Measurements from ENCODE around the gene AADACL2. TPM values are rescaled to one million over a fixed set of nuclear protein-coding genes. Genes with fewer than 3 reads are reported as not detected.
"Not testable (repeated sequence)": the region's sequence is repeated elsewhere in the genome, so short reads cannot be mapped to it uniquely, and the experiment has no call there.

The AADACL2 gene
- total RNA-seq, 1 donor from 2014 or later, result not detected

DNA sequence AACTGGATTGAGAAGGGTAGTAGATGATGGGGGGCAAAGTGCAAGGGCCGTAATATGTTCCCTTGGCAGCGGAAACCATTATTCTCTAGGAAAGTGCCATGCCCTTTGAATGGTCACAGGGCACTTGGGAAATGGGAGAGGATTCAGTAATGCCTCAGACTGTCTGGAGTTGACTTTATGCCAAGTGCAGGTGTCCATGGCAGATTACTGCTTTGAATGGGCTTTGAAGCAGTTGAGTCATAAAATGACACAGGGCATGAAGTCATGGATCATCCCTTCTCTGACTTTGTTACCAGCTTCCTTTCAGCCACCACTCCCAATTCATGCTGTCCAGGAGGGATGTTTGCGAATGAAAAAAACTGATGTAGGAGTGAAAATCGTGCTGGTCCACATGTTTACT, 20.1 kb downstream of the AADACL2 start:
- H3K27me3 Mint-ChIP-seq (ENCODE audit: unreplicated experiment), result no peaks in the 10 kb centered on the region
- H3K36me3 Mint-ChIP-seq (ENCODE audit: unreplicated experiment), result no peaks in the 10 kb centered on the region
- no peak overlapping the region for H3K4me3 Mint-ChIP-seq (ENCODE audit: unreplicated experiment)
- no peak overlapping the region for H3K27ac Mint-ChIP-seq (ENCODE audit: unreplicated experiment)
- DNase-seq, result no peak
- no peaks in the 10 kb centered on the region for H3K9me3 Mint-ChIP-seq (ENCODE audit: unreplicated experiment)
- no peaks in the 10 kb centered on the region for H3K4me1 Mint-ChIP-seq (ENCODE audit: low read depth, unreplicated experiment)
- TF ChIP-seq, protein P1, sequence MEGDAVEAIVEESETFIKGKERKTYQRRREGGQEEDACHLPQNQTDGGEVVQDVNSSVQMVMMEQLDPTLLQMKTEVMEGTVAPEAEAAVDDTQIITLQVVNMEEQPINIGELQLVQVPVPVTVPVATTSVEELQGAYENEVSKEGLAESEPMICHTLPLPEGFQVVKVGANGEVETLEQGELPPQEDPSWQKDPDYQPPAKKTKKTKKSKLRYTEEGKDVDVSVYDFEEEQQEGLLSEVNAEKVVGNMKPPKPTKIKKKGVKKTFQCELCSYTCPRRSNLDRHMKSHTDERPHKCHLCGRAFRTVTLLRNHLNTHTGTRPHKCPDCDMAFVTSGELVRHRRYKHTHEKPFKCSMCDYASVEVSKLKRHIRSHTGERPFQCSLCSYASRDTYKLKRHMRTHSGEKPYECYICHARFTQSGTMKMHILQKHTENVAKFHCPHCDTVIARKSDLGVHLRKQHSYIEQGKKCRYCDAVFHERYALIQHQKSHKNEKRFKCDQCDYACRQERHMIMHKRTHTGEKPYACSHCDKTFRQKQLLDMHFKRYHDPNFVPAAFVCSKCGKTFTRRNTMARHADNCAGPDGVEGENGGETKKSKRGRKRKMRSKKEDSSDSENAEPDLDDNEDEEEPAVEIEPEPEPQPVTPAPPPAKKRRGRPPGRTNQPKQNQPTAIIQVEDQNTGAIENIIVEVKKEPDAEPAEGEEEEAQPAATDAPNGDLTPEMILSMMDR (IDR thresholded peaks at IDR 0.05; ENCODE audit: partially characterized antibody, unreplicated experiment), result no peak

DNA sequence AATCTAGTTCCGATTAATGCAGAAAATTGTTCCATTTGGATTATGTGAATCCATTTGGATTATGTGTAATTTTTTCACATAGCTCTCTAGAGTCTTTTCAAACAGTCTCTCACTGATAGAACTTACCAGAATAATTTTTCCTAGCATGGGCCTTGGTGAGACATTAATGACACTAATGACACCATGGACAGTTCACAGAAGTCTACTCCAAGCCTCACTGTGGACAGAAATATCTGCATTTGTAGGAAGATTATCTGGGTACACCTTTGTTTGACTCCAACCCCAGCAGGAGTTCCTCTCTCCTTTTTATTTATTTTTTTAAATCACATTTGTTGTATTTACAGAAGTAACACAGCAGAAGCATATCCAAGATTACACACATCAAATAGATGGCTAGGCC, 27.9 kb downstream of the AADACL2 start:
- no peaks in the 10 kb centered on the region for H3K36me3 Mint-ChIP-seq (ENCODE audit: unreplicated experiment)
- H3K4me3 Mint-ChIP-seq (ENCODE audit: unreplicated experiment), result no peak overlapping the region
- H3K4me1 Mint-ChIP-seq (ENCODE audit: low read depth, unreplicated experiment), result no peaks in the 10 kb centered on the region
- DNase-seq, result no peak
- no peaks in the 10 kb centered on the region for H3K9me3 Mint-ChIP-seq (ENCODE audit: unreplicated experiment)
- H3K27ac Mint-ChIP-seq (ENCODE audit: unreplicated experiment), result no peak overlapping the region
- TF ChIP-seq, protein P1 (IDR thresholded peaks at IDR 0.05; ENCODE audit: partially characterized antibody, unreplicated experiment), result no peak
- H3K27me3 Mint-ChIP-seq (ENCODE audit: unreplicated experiment), result no peaks in the 10 kb centered on the region

DNA sequence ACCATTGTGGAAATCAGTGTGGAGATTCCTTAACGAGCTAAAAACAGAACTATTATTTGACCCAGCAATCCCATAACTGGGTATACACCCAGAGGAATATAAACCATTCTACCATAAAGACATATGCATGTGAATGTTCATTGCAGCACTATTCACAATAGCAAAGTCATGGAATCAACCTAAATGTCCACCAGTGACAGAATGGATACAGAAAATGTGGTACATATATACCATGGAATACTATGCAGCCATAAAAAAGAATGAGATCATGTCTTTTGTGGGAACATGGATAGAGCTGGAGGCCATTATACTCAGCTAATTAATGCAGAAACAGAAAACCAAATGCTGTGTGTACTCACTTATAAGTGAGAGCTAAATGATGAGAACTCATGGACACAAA, 31.0 kb downstream of the AADACL2 start:
- not testable (repeated sequence) for H3K4me1 Mint-ChIP-seq (ENCODE audit: low read depth, unreplicated experiment); H3K4me3 Mint-ChIP-seq (ENCODE audit: unreplicated experiment); H3K36me3 Mint-ChIP-seq (ENCODE audit: unreplicated experiment); H3K27me3 Mint-ChIP-seq (ENCODE audit: unreplicated experiment); H3K9me3 Mint-ChIP-seq (ENCODE audit: unreplicated experiment); DNase-seq; H3K27ac Mint-ChIP-seq (ENCODE audit: unreplicated experiment)

DNA sequence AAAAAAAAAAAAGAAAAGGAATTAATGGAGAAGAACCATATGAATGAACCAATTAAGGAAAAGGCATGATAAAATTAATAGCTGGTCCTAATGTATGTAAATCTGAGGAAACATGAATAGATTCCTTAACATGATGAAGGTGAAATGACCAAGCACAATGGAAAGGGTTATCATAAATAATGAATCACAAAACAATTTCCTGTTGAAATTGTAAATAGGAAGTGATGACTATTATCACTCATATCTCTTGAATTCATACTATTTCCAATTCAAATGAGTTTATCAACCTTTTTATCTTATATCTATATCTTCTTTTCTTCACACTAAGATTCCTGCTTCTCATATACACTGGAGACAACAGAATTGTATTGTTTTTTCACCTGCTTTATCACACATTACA, 32.0 kb downstream of the AADACL2 start:
- TF ChIP-seq, protein P1 (IDR thresholded peaks at IDR 0.05; ENCODE audit: partially characterized antibody, unreplicated experiment), result no peak
- no peaks in the 10 kb centered on the region for H3K27me3 Mint-ChIP-seq (ENCODE audit: unreplicated experiment)

DNA sequence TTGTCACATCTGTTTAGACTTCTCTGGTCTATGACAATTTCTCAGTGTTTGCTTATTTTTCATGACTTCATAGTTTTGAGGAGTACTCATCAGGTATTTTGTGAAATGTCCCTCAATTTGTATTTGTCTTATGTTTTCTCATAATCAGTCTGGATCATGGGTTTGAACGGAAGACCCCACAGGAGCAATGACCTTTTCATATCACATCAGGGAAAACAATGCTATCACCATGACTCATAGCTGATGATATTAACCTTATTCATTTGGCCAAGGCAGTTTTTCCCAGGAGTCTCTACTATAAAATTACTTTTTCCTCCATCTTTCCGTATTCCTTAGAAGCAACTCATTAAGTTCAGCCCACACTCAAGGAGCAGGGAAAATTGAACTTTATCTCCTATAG, 32.7 kb downstream of the AADACL2 start:
- TF ChIP-seq, protein P1 (IDR thresholded peaks at IDR 0.05; ENCODE audit: partially characterized antibody, unreplicated experiment), result no peak
- Mint-ChIP-seq H3K36me3 (ENCODE audit: unreplicated experiment) (no peaks in the 10 kb centered on the region), H3K27me3 (ENCODE audit: unreplicated experiment) (no peaks in the 10 kb centered on the region), H3K4me1 (ENCODE audit: low read depth, unreplicated experiment) (no peaks in the 10 kb centered on the region), H3K27ac (ENCODE audit: unreplicated experiment) (no peak overlapping the region), H3K9me3 (ENCODE audit: unreplicated experiment) (no peaks in the 10 kb centered on the region), H3K4me3 (ENCODE audit: unreplicated experiment) (no peak overlapping the region)
- DNase-seq, result no peak

More for the DNA sequence above, 32.0 kb downstream of the AADACL2 start:
- Mint-ChIP-seq H3K4me3 (ENCODE audit: unreplicated experiment) (no peak overlapping the region), H3K36me3 (ENCODE audit: unreplicated experiment) (no peaks in the 10 kb centered on the region), H3K27ac (ENCODE audit: unreplicated experiment) (no peak overlapping the region), H3K4me1 (ENCODE audit: low read depth, unreplicated experiment) (no peaks in the 10 kb centered on the region), H3K9me3 (ENCODE audit: unreplicated experiment) (no peaks in the 10 kb centered on the region)
- no peak for DNase-seq
